ENCODE data around the gene WDR82. TPM values are rescaled to one million over a fixed set of nuclear protein-coding genes. Genes with fewer than 3 reads are reported as not detected.

WDR82 gene
- total RNA-seq, 3 donors from 2014 or later: 49.6 to 53.1 (median 52.1) TPM

DNA sequence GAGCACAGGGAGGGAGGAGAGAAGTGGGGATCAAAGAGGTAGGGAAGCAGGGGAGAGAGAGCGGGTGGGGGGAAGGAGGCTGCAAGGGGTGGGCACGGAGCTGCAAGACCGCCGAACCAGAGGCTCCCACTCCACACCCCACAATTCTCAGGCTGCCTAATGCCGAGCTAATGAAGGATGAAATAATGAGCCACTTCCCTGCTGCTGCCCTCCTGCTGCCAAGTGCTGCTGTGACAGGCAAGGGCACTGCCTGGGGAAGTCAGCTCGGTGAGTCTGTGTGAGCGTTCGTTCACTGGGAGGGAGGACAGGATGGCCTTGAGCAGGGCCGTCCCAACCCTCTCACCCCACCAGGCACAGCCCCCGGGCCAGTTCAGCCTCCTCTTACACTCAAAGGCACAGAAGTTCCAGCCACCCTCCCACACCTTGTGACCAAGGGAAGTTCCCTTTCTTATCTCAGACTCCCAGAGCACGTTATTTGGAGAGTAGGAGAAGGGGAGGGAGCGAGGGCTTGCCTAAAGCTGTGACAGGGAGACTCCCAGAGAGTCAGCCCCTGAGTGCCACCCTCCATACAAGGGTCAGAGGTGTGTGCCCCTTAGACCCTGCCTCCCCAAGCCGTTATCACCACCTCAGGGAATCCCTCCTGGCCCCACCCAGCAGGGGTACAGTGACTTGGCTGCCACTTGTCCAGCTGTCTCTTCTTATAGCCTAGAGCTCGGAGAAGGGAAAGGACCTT lies 21.6 kb upstream of the WDR82 start:
- TF ChIP-seq, protein P1, sequence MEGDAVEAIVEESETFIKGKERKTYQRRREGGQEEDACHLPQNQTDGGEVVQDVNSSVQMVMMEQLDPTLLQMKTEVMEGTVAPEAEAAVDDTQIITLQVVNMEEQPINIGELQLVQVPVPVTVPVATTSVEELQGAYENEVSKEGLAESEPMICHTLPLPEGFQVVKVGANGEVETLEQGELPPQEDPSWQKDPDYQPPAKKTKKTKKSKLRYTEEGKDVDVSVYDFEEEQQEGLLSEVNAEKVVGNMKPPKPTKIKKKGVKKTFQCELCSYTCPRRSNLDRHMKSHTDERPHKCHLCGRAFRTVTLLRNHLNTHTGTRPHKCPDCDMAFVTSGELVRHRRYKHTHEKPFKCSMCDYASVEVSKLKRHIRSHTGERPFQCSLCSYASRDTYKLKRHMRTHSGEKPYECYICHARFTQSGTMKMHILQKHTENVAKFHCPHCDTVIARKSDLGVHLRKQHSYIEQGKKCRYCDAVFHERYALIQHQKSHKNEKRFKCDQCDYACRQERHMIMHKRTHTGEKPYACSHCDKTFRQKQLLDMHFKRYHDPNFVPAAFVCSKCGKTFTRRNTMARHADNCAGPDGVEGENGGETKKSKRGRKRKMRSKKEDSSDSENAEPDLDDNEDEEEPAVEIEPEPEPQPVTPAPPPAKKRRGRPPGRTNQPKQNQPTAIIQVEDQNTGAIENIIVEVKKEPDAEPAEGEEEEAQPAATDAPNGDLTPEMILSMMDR (IDR thresholded peaks at IDR 0.05): no peak
- TF ChIP-seq POLR2AphosphoS5 (IDR thresholded peaks at IDR 0.05): no peak
- no peak for TF ChIP-seq POLR2A (IDR thresholded peaks at IDR 0.05)
- Histone ChIP-seq H3K27me3 (no peaks in the 10 kb centered on the region), H3K4me1 (no peaks in the 10 kb centered on the region), H3K4me3 (no peak overlapping the region), H3K36me3 (no peaks in the 10 kb centered on the region), H3K27ac (no peak overlapping the region), H3K9me3 (no peaks in the 10 kb centered on the region)
- intact Hi-C loops (cut with DNase I; ENCODE audit: low total_unique reads): no loop called here
- DNase-seq (ENCODE audit: low spot score in 2 of 2): no peak

GRCh38 chr3:52299247-52299878 lies 20.9 kb upstream of the WDR82 start:
- H3K36me3 ChIP-seq: no peaks in the 10 kb centered on the region
- intact Hi-C loops (cut with DNase I; ENCODE audit: low total_unique reads): no loop called here
- no peaks in the 10 kb centered on the region for H3K9me3 ChIP-seq
- H3K27me3 ChIP-seq: no peaks in the 10 kb centered on the region
- H3K27ac ChIP-seq: no peak overlapping the region
- TF ChIP-seq, protein P1 (IDR thresholded peaks at IDR 0.05): no peak
- TF ChIP-seq POLR2A (IDR thresholded peaks at IDR 0.05) (no peak), POLR2AphosphoS5 (IDR thresholded peaks at IDR 0.05) (no peak)
- H3K4me3 ChIP-seq: no peak overlapping the region
- no peak for DNase-seq (ENCODE audit: low spot score in 2 of 2)
- H3K4me1 ChIP-seq: no peaks in the 10 kb centered on the region

DNA sequence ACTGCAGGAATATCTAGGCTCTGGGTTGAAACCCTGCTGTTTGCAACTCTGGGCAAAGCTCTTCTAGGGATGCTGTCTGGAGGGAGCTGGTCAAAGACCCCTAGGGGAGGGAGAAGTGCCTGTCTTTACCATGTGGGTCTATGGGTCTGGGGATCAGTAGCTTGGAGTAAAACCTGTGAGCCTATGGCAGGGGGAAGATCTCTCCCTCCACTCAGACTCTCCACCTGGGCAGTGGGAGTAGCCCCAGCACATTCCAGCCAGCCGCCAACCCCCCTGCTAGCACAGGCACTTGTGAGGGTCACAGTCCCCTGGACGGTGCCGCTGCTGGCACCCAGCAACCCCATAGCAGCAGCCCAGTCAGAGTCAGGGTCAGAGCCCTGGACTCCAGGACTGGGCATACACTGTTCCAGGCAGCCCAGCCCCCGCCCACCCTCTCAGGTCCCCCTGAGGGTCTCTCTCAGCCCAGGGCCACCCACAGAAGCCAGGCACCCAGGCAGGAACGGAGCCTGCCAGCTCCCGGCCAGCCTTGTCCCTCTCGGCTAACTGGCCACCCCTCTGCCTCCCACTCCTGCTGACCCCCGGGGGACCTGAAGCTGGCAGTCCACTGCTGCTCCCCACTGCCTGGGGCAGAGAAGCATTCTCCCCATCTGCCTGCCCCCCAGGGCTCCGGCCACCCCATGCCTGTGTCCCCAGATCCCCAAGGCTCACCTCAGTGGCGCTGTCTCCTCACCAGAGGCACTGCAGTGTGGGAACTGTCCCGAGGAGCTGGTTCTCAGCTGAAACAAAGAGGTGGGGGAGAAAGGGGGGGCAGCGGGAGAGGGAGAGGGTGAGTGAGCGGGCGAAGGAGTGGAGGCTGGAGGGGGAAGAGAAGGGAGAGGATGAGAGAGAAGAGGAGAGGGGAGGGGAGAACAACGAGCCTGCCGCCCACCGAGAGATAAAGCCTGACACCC lies 20.0 kb upstream of the WDR82 start:
- Histone ChIP-seq H3K4me1 (no peaks in the 10 kb centered on the region), H3K27me3 (no peaks in the 10 kb centered on the region), H3K9me3 (no peaks in the 10 kb centered on the region), H3K27ac (no peak overlapping the region), H3K36me3 (no peaks in the 10 kb centered on the region), H3K4me3 (no peak overlapping the region)
- intact Hi-C loops (cut with DNase I; ENCODE audit: low total_unique reads): no loop called here
- TF ChIP-seq, protein P1 (IDR thresholded peaks at IDR 0.05): no peak
- TF ChIP-seq POLR2A (IDR thresholded peaks at IDR 0.05) (no peak), POLR2AphosphoS5 (IDR thresholded peaks at IDR 0.05) (no peak)
- DNase-seq (ENCODE audit: low spot score in 2 of 2): no peak

- no peak for TF ChIP-seq POLR2AphosphoS5 (IDR thresholded peaks at IDR 0.05)
- Histone ChIP-seq H3K4me1 (no peaks in the 10 kb centered on the region), H3K36me3 (no peaks in the 10 kb centered on the region), H3K4me3 (no peak overlapping the region), H3K27ac (no peak overlapping the region), H3K9me3 (no peaks in the 10 kb centered on the region), H3K27me3 (no peaks in the 10 kb centered on the region)
- DNase-seq (ENCODE audit: low spot score in 2 of 2): no peak
- intact Hi-C loops (cut with DNase I; ENCODE audit: low total_unique reads): no loop called here
Observed at GRCh38 chr3:52297242-52298148, 19.0 kb upstream of the WDR82 start.

DNA sequence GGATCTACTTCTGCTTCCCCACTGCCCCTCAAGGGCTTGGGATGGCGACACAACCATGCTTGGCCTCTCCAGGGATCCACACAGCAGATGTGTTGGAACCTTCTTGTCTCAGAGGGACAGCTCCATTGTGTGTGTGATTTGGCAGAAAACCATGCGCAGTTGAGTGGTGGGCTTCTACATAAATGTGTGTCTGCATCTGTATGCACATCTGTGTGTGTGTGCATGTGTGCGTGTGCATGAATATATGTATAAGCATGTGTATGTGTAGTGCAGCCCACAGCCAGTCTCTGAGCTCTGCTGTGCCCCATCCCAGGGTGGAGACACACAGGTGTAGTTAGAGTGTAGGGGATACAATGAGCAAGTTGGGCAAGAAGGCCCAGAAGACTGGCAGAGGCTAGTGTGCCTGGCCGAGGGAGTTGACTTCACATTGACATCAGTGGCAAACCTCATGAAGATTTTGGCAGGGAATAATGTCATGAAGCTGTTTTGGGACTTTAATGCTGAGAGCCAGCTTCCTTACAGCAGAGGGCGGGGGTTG lies 17.3 kb upstream of the WDR82 start:
- Histone ChIP-seq H3K4me3 (no peak overlapping the region), H3K27ac (no peak overlapping the region), H3K27me3 (no peaks in the 10 kb centered on the region), H3K4me1 (no peaks in the 10 kb centered on the region), H3K9me3 (no peaks in the 10 kb centered on the region), H3K36me3 (no peaks in the 10 kb centered on the region)
- no peak for DNase-seq (ENCODE audit: low spot score in 2 of 2)
- intact Hi-C loops (cut with DNase I; ENCODE audit: low total_unique reads): no loop called here
- TF ChIP-seq POLR2AphosphoS5 (IDR thresholded peaks at IDR 0.05) (no peak), POLR2A (IDR thresholded peaks at IDR 0.05) (no peak)
- TF ChIP-seq, protein P1 (IDR thresholded peaks at IDR 0.05): no peak
